GM18870 (cell line): ENCODE results near the gene PRCP.

Experiments used
- ATAC-seq: cut with Tn5 transposase; IDR thresholded peaks from one replicate; pipeline ENCODE4 v1.9.1; 2021; ENCODE audit warnings: moderate library complexity; ENCODE audit not compliant: unreplicated experiment

Gene PRCP

GRCh38 chr11:82832983-82833382, 67.2 kb downstream of the PRCP start:
- ATAC-seq = no peak

GRCh38 chr11:82831364-82831763, 68.9 kb downstream of the PRCP start:
- no peak for ATAC-seq

- no peak for ATAC-seq
These were observed 69.5 kb downstream of the PRCP start for GRCh38 chr11:82830746-82831145.

- no peak for ATAC-seq
These were observed 71.1 kb downstream of the PRCP start for GRCh38 chr11:82829101-82829500.

GRCh38 chr11:82828472-82828871, 71.8 kb downstream of the PRCP start:
- ATAC-seq = no peak

- ATAC-seq = no peak
These were observed 73.7 kb downstream of the PRCP start for GRCh38 chr11:82826526-82826925.

- ATAC-seq = no peak
These were observed 76.3 kb downstream of the PRCP start for GRCh38 chr11:82823647-82824619.

- no peak for ATAC-seq
These were observed 81.7 kb downstream of the PRCP start for GRCh38 chr11:82818409-82819043.

GRCh38 chr11:82815406-82815805, 84.8 kb downstream of the PRCP start:
- no peak for ATAC-seq

- no peak for ATAC-seq
These were observed 85.9 kb downstream of the PRCP start for GRCh38 chr11:82814379-82814778.

- ATAC-seq = no peak
These were observed 88.9 kb downstream of the PRCP start for GRCh38 chr11:82811369-82811768.

- ATAC-seq = no peak
These were observed 89.5 kb downstream of the PRCP start for GRCh38 chr11:82810738-82811137.

GRCh38 chr11:82810326-82810725, 89.9 kb downstream of the PRCP start:
- ATAC-seq = no peak

- no peak for ATAC-seq
These were observed 92.6 kb downstream of the PRCP start for GRCh38 chr11:82807646-82808045.

- no peak for ATAC-seq
These were observed 97.5 kb downstream of the PRCP start for GRCh38 chr11:82802710-82803109.

GRCh38 chr11:82796998-82797961, 103.0 kb downstream of the PRCP start:
- no peak for ATAC-seq

- no peak for ATAC-seq
These were observed 105.7 kb downstream of the PRCP start for GRCh38 chr11:82794490-82794889.

- ATAC-seq = no peak
These were observed 107.2 kb downstream of the PRCP start for GRCh38 chr11:82792822-82793569.

- ATAC-seq = no peak
These were observed 107.9 kb downstream of the PRCP start for GRCh38 chr11:82792319-82792718.

- no peak for ATAC-seq
These were observed 108.5 kb downstream of the PRCP start for GRCh38 chr11:82791779-82792178.
